GM21423 (cell line): ENCODE data around the gene SOX10.

Experiments used
- ATAC-seq: cut with Tn5 transposase; IDR thresholded peaks from one replicate; pipeline ENCODE4 v1.9.1; 2021; ENCODE audit warnings: mild to moderate bottlenecking, moderate library complexity; ENCODE audit not compliant: unreplicated experiment

SOX10 gene

DNA sequence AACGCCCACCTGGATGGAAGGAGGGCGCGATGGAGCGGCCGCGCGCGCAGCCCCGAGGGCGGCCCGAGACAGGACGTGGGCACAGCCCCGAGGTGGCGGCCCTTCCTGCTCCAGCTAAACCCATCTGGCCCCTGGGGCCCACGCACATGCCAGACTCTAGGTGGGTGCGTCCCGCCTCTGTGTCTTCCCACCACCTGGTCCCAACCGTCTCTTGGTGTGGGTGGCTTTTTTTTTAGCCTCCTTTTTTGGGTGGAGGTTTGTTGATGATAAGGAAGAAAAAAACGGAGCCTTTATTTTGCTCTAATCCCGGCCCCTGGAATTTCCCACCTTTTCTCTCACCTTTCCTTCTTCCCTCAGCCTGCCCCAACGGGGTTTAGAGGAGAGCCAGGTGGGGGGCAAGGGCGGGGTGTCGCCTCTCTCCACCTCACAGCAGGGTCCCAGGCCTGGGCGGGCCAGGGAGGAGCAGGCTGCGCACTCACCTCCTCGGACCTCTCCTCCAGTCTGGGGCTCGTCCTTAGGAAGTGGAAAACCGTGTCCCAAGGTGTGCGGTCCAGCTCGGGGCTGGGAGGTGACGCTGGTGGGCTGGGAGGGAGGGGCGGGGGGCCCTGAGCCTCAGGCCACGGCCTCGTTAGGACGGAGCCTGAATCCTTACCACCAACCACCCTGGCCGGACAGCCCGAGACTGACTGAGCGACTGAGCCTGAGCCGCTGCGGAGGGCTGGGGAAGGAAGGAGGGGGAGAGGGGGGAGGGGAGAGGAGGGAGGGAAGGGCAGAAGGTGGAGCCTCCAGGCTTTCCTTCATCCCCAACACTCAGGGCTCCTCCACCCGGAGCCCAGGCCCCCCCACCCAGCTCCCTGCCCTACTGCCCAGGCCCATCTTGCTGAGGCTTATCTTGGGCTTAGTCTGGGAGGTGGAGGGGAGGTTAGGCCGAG lies at the start of gene SOX10:
SOX10 (minus strand) TSS at position 696 of the 932 bp plus-strand sequence. CDS start 771 bp downstream, outside the sequence.
- no peak for ATAC-seq

DNA sequence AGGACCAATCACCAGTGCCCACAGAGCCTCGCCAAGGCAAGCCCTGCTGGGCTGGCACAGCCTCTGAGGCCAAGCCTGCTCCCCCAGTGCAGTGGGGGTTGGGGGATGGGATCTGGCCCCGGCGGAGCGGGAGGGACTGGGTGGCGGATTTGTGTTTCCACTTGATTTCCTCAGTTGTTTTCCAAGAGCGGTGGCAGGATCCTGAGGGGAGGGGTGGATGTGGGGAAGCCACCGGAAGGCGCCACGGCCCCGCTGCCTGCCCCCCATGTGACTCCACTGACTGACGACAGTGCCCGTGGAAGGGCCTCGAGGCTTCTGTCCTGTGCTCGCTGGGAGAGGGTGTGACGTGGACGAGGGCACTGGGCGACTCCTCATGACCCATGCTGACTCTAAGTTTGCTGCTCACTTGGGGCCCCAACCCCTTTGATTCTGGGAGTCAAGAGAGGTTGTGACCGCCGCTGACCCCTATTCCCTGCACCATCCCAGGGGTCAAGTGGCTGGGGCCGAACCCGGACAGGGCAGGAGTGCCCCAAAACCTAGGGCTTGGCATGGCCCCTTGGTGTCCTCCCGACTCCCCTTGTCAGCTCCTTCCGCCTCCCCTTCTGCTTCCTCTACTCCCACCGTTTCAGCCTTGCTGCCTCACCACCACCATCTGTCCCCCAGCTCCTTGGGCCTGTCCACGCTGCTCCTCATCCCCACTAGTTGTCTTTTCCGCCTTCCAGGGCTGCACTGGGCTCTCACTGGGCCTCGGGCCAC lies 49.3 kb upstream of the SOX10 start:
- no peak for ATAC-seq

DNA sequence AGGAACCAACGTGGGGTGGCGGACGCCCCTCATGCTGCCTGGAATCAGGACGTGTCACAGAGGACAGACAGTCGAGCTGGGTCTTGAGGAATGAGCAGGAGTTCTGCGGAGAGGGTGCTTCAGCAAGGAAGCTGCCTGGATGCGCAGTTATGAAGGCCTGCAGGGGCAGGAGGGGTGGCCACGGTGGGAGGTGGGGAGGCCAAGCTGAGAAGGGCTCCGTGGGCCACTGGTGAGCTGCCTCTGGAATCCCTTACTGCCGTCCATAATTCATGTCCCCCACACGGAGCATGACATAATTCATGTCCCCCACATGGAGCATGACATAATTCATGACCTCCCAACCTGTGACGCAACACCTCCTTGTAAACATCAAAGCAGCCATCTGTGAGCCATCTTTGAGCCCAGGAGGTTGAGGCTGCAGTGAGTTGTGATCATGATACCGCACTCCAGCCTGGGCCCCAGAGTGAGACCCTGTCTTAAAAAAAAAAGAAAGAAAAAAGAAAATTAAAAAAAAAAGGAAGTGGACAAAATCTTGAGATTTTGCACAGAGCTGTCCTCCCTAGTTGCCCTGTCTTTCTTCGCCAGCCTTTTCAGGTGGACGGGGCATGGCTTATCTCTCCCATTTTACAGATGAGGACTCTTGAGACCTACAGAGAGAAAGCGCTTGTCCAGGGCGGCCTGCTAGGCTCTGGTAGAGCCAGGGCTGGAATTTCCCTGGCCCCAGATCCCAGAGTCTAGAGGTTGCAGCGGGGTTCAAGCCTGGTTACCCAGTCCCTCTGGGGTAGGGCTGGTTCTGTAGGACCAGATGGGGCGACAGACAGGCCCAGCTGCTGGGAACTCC lies 48.5 kb upstream of the SOX10 start:
- no peak for ATAC-seq

DNA sequence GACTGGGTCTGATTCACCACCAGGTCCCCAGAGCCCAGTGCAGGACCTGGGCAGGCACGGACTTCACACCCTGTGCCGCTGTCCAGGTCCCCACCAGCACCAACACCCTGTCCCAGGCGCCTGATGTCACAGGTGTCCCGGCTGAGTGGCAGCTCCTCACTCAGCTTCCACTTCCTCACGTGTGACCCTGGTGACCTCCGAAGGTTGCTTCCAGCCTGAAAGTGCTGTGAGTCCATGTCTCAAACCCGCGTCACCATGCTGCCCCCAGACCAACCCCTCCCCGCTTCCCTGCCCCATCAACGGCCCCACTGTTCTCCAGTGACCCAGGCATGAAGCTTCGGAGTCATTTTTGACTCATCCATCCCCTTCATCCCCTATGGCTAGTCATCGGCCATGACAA lies 47.1 kb upstream of the SOX10 start:
- no peak for ATAC-seq

DNA sequence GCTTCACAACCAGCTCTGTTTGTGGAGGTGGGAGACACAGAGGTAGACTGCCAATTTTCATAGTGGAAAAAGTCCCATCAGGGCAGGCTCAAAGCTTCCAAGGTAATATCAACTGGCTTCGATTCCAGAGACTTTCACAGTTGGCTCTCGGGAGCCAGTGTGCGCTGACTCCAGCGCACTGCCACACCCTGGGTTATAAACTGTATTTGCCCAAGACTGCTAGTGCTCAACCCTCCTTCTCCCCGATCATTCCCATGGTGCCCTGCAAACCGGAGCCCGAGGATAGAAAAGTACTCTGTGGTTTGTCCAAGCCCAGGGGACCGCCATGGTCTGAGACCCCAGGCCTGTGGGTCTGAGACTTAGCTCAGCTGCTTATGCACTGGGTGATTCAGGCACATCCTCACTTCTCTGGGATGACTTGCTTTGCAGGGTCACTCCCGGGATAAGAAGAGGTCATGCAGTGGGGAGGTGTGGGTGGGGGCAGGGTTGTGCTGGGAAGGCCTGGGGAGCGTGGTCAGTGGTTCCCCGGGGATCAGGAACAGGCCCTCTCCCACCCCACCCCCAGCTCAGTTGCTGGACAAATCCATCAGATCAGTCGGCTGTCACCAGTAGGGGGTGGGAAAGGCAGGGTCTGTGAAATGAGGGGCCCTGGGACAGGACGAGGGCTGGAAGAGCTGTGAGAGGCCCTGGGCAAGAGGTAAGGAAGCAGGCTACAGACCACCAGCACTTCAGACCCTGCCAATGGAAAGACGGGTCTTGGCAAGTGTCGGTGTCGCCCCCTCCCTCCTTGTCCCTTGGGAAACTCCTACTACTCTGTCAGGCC lies 46.2 kb upstream of the SOX10 start:
- ATAC-seq, result no peak

DNA sequence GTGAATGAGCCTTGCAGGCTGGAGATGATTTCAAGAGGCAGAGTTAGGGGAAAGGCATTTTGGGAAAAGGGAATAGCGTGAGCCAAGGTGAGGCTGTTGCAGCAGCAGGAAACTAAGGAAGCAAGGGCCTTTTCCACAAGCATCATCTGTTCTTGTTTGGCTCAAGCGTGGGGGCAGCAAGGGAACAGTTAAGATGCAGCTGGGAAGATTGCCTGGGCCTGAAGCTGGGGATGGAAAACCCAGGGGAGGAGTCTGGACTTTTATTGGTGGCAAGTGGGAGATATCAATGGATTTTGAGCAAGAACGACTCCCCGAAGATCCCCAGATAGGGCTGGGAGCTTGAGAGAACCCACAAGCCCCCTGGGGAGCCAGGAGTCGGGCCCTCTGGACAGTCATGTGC lies 45.5 kb upstream of the SOX10 start:
- ATAC-seq, result no peak

DNA sequence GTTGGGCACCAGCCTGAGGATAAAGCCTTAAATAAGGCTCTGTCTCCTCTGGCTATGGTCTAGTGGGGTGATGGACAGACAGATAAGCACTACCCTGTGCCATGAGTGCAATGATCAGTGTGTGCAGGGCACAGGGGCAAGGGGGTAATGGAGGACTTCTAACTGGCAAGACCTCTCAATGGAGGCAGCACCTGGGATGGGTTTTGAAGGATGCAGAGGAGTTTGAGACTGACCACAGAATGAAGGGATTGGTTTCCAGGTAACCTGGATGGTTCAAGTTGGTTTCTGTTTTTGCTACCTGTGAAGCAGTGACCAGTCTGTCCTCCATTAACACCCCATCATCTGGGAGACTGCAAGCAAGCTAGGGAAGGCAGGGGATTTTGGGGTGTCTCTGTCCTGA lies 45.0 kb upstream of the SOX10 start:
- no peak for ATAC-seq

DNA sequence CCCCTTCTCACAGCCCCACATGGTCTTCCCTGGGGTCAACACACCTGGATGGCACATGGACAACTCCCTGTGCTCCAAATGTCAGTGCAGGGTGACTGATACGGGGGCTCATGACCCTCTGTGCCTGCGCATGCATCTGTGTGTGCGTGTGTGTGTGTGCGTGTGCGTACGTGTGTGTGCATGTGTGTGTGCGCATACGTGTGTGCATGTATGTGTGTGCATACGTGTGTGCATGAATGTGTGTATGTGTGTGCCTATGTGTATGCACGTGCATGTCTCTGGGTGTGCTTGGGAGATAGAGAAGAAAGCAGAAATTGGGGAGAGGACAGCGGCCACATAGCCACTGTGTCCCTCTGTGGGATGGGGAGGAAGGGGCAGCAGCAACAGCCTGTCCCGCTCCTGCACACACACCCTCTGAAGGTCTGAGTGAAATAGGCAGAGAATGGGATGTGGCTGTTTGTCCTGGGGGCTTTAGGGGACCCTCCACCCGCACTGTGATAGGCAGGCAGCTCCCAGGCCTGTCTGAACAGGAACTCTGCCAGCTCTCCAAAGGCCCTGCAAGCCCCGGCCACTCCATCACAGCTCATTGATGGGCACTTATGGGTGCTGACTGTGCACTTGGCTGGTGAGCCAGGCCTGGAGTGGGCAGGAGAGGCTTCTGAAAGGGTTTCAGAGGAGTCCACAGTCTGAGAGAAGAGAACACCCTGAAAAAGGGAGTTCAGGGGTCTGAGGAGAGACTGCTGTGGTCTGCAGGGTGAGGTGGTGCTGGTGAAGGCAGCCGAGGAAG lies 44.2 kb upstream of the SOX10 start:
- ATAC-seq, result no peak

DNA sequence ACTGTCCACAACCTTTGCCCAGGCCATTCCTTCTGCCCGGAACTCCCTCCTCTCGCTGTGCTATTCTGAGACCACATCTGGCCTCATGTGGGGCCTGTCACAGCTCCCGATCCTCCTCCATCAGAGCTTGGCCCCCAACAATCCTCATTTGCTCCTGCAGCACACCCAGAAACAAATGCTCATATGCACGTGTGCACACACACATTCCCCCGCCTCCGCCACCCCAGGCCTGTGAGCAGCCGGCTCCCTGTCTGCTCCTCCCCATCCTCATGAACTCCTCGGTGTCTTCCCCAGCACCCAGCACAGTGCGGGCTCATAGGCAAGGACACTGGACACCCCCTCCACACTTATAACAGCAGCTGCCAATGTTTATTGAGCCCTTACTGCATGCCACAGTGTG lies 43.1 kb upstream of the SOX10 start:
- no peak for ATAC-seq

DNA sequence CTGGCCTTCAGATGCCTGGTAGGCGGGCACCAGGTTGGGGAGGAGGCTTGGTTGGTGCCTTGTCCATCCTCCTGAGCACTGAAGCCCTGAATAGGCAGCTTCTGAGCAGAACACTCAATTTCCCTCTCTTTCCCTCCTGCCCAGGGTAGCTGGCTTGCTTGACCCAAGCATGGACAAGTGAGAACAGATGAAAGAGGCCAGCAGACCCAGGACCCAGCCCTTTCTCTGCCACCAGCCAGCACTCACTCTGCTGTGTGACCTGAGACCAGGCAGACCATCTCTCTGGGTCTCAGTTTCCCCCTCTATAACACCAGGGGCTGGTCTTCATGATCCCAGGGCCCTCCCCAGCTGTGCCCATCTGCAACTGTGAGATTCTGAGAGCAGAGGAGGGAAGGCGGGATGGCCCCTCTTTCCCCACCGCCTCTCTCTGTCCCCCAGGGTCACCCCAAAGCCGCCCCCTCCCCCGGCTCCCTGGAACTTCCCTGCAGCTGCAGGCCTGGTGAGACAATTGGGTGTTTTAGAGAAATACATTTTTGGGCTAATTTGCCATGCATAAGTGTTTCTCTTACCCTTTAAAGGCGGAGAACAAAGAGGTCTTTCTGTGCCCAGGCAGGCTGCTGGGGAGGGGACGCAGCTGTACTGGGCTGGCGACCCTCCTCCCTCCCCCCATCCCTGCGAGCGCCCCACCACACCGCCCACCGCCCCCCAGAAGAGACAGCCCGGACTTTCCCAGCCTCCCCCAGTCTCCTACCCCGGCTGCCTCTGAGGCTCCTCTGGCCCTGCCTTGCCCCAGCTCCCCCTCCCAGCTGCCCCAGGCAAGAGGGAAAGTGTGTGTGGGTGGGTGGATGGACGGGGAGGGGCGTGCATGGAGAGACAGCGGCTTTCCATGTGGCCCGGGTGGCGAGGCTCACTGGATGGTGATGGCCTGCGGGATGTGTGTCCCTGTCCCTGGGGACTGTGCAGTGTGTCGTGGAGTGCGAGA lies 42.1 kb upstream of the SOX10 start:
- ATAC-seq, result no peak

DNA sequence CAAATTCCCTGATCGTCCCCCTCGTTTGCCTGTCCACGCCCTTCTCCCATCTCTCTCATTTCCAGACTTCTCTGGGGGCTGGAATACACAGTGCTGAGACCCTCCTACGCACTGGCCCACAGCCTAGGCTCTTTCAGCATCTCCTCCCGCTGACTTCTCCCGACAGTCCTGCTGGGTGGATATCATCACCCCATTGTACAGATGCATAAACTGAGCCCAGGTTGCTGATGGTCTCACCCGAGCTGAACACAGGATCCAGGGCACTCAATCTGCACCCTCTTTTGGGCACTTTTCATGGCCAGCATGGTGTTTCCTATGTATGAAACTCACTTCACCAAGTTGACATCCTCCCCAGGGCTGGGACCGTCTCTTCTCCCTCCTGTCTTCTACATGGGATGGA lies 41.2 kb upstream of the SOX10 start:
- ATAC-seq, result no peak

DNA sequence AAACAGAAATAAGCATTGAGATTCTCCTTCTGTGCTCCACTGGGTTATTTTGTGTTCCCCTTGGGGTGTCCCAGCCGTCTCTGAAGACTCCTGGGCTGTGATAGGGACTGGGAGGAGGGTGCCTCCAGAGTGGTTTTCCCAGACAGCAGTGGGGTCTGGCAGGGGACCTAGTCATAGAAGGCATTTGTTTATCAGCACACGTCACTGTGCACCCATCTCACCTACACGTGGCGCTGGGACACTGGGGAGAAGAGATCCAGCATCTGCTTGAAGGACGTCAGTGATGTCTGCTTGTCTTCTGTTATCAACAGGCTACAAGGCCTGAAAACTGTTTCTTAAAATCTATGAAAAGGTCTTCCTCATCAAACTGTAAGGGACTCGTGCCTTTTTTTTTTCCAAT lies 38.7 kb upstream of the SOX10 start:
- no peak for ATAC-seq

DNA sequence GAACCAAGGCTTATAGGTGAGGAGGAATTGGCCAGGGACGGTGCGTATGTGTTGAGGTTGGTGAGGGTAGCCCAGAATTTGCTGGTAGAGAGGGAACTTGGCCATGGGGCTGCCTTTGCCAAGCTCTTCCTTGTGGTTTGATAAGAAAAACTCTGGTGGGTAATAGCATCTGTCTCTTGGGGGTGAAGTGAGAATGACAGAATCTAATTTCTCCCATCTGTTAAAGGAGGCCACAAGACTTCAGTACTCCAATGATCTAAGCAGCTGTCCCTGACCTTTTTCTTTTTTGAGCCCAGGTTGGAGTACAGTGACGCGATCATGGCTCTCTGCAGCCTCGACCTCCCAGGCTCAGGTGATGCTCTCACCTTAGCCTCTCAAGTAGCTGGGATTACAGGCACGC lies 36.9 kb upstream of the SOX10 start:
- ATAC-seq, result no peak

DNA sequence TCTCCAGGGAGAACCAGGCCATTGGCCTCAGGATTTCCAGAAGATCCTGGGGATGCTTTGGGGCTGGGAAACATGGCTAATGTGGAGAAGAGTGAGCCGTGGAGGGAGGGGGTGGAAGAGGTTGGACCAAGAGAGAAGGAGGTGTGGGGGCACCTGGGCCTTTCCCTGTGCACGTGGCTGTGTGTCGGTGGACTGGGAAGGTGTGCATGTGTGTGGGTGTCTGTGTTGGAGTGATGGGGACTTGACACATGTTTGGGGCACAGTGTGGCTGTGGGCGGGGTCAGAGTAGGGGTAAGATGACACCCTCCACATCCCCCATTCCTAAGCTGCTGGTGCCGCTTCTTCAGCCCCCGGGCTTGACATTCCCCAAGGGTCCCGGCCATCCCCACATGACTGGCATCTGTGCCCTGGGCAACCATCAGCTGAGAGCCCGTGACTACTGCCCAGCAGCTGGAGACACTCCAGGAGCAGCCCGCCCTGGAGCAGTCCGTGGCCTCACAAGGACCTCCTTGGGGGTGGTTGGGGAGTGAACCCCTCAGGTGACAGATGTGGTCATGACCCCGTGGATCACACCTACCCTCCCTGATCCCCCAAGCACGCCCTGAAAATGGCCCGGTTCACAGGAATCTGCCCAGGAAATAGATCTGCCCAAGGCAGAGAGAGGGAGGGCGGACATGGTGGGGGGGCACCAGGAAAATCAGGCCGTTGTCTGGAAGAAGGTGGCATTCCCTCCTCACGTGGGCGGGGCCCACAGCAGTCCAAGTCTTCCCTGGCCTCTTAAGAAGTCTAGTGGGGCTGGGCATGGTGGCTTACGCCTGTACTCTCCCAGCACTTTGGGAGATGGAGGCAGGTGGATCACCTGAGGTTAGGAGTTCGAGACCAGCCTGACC lies 34.8 kb upstream of the SOX10 start:
- no peak for ATAC-seq

DNA sequence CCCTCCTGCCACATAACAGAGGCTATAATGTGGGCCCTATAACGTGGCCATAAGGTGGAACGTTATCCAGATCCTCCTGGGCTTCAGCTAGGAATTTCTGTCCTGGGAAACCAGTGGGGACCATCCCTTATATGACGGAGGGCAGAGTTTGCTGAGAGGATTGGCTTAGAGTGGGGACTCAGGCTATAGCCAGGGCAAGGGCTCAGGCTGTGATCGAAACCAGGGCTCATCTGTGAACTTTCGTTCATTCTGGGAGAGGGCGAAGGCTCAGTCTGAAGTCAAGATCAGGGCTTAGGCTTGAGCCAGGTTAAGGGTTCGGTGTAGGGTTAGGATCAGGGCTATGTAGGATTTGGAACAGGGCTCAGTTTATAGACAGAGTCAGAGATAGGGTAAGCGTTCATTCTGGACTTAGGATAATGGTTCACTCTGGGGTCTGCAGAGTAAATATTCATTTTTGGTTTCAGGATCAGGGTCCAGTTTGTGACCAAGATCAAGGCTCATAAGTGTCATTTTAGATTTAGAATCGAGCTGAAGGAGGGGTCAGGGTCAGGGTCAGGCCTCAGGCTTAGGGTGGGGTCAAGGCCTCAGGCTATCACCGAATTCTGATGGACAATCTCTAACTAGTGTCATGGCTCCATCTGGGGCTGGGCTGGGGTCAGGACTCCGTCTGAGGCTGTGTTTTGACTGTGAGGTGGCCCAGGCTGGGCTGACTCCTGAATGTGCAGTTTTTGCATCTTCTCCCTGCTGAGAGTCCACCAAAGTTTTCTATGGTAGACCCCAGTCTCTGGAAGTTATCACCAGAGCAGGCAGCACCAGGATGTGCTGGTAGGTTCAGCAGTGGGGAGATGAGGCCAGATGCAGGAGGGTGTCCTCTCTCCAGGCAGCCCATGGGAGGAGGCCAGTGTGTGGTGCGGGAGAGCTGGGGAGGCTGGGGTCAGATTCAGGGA lies 33.9 kb upstream of the SOX10 start:
- no peak for ATAC-seq

DNA sequence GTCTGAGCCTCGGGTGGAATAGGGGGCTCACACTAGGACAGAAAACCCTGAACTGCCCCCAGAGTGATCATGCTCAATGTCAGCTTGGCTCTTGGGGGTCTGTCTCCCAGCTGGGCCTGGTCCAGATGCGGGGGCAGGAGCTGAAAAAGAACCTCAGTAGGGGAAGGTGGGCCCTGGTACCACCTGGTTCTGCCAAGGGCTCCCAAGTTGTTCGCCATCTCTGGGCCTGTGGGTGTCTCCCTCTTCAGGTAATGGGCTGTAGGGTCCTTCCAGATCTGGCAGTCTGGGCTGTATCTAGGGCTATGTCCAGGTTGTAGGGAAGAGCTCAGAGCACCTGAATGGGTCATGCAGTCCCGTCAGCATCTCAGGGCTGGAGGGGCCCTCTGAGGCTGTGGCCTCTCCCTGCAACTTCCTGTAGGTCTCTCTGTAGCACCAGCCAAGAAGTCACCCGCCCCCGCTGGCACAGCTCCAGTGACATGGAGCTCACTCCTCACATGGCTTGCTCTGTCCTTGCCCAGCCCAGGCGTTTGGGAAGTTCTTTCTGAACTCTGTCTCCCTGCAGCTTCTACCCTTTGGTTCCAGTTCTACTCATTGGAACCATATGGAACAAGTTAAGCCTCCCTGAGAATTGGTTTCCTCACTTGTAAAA lies 33.0 kb upstream of the SOX10 start:
- no peak for ATAC-seq
